Measurements from ENCODE around the gene MTMR4.

- TF ChIP-seq POLR2AphosphoS5 (IDR thresholded peaks at IDR 0.05), result no peak
- TF ChIP-seq, protein P1, sequence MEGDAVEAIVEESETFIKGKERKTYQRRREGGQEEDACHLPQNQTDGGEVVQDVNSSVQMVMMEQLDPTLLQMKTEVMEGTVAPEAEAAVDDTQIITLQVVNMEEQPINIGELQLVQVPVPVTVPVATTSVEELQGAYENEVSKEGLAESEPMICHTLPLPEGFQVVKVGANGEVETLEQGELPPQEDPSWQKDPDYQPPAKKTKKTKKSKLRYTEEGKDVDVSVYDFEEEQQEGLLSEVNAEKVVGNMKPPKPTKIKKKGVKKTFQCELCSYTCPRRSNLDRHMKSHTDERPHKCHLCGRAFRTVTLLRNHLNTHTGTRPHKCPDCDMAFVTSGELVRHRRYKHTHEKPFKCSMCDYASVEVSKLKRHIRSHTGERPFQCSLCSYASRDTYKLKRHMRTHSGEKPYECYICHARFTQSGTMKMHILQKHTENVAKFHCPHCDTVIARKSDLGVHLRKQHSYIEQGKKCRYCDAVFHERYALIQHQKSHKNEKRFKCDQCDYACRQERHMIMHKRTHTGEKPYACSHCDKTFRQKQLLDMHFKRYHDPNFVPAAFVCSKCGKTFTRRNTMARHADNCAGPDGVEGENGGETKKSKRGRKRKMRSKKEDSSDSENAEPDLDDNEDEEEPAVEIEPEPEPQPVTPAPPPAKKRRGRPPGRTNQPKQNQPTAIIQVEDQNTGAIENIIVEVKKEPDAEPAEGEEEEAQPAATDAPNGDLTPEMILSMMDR (IDR thresholded peaks at IDR 0.05 in 8 of 11, conservative IDR thresholded peaks at IDR 0.05 in 3 of 11), result no peak
These were observed 2.4 kb upstream of the MTMR4 start for GRCh38 chr17:58516644-58517377.

Data from spleen (tissue), 7 donors.